PC-3 (cell line): Measurements from ENCODE around the gene KIAA2012. TPM values are rescaled to one million over a fixed set of nuclear protein-coding genes. Genes with fewer than 3 reads are reported as not detected.

Experiments
- ATAC-seq: fragments of 200-7000 bp; cut with Tn5 transposase; 2 replicates; pipeline ENCODE4 v1.9.1; 2020; ENCODE audit warnings: mild to moderate bottlenecking, moderate library complexity
- BruUV-seq: library from RNA; stranded (reverse); fragments of 400-500 nt; replicated peaks from 2 replicates; lab custom pipeline; 2021; lab: Mats Ljungman, UMichigan
- CTCF ChIA-PET: fragments of 300-600 bp; sonication (Branson Sonifier 250); formaldehyde crosslinking; loops from one replicate; lab custom pipeline; 2022; ENCODE audit warnings: antibody characterized with exemption; lab: Charles Lee
- POLR2A ChIA-PET: fragments of 300-600 bp; sonication (Branson Sonifier 250); formaldehyde crosslinking; loops from one replicate; lab custom pipeline; 2022; ENCODE audit warnings: antibody characterized with exemption; ENCODE audit not compliant: unreplicated experiment; lab: Charles Lee
- DNase-seq: peaks from one replicate; pipeline ENCODE4 v3.0.0-alpha.2; 2015
- H2AFZ ChIP-seq: fragments of 300-600 bp; sonication (generic); 2 replicates; pipeline ENCODE4 v1.6.0; 2016; ENCODE audit warnings: antibody characterized with exemption, low read length
- H3F3A ChIP-seq: fragments of 300-600 bp; sonication (generic); one replicate; pipeline ENCODE4 v1.6.0; 2017; ENCODE audit warnings: antibody characterized with exemption, low read length, control low read depth, mild to moderate bottlenecking; ENCODE audit not compliant: unreplicated experiment
- H3K27ac ChIP-seq: fragments of 300-600 bp; sonication (generic); 2 replicates; pipeline ENCODE4 v1.5.1; 2016; ENCODE audit warnings: mild to moderate bottlenecking, low read length
- H3K27me3 ChIP-seq: fragments of 300-600 bp; sonication (generic); 2 replicates; pipeline ENCODE4 v1.6.1; 2016; ENCODE audit warnings: low read length, mixed read lengths
- H3K36me3 ChIP-seq: fragments of 300-600 bp; sonication (generic); 2 replicates; pipeline ENCODE4 v1.6.1; 2016; ENCODE audit warnings: low read depth, mixed run types, low read length, mixed read lengths
- H3K4me1 ChIP-seq: fragments of 300-600 bp; sonication (generic); 2 replicates; pipeline ENCODE4 v1.5.1; 2016; ENCODE audit warnings: low read length; ENCODE audit not compliant: insufficient read depth
- H3K4me2 ChIP-seq: fragments of 300-600 bp; sonication (generic); 2 replicates; pipeline ENCODE4 v1.6.0; 2016; ENCODE audit warnings: low read length
- H3K4me3 ChIP-seq: fragments of 300-600 bp; sonication (generic); 2 replicates; pipeline ENCODE4 v1.5.1; 2016; ENCODE audit warnings: mild to moderate bottlenecking, low read length, mixed read lengths
- H3K79me2 ChIP-seq: fragments of 300-600 bp; sonication (generic); 2 replicates; pipeline ENCODE4 v1.6.1; 2017; ENCODE audit warnings: low read length, mixed read lengths
- H3K9ac ChIP-seq: fragments of 300-600 bp; sonication (generic); 2 replicates; pipeline ENCODE4 v1.6.0; 2016; ENCODE audit warnings: mild to moderate bottlenecking, low read length
- H3K9me2 ChIP-seq: fragments of 300-600 bp; sonication (generic); replicated peaks from 2 replicates; pipeline ENCODE4 v1.6.1; 2016; ENCODE audit warnings: mixed run types, low read length, mixed read lengths
- H3K9me3 ChIP-seq: fragments of 300-600 bp; sonication (generic); 2 replicates; pipeline ENCODE4 v1.6.1; 2016; ENCODE audit warnings: low read length, mixed read lengths
- H4K20me1 ChIP-seq: fragments of 300-600 bp; sonication (generic); 2 replicates; pipeline ENCODE4 v1.6.1; 2016; ENCODE audit warnings: low read length, mixed read lengths
- CTCF ChIP-seq: fragments of 300-600 bp; sonication (generic); conservative IDR thresholded peaks from 2 replicates; pipeline ENCODE4 v1.5.1; 2017; ENCODE audit warnings: antibody characterized with exemption, low read depth, mild to moderate bottlenecking, low read length
- EZH2 ChIP-seq: fragments of 300-600 bp; sonication (generic); IDR thresholded peaks from one replicate; pipeline ENCODE4 v1.6.1; 2017; ENCODE audit warnings: antibody characterized with exemption, mild to moderate bottlenecking, low read length; ENCODE audit not compliant: unreplicated experiment
- EZH2phosphoT487 ChIP-seq: fragments of 300-600 bp; sonication (generic); IDR thresholded peaks from 2 replicates; pipeline ENCODE4 v1.6.1; 2018; ENCODE audit warnings: mild to moderate bottlenecking, antibody characterized with exemption, low read length, borderline replicate concordance
- intact Hi-C: fragments of 100-400 bp; cut with micrococcal nuclease; formaldehyde crosslinking; loops from 2 replicates; pipeline ENCODE4 v1.9.0; 2023
- total RNA-seq: library from RNA; depleted of rRNA; stranded (reverse); fragments of >200 nt; gene quantifications from 2 replicates; pipeline ENCODE4 v1.2.3, GENCODE V29; 2014

Gene KIAA2012
- total RNA-seq, 1 experiment from 2014 or later = not detected

DNA sequence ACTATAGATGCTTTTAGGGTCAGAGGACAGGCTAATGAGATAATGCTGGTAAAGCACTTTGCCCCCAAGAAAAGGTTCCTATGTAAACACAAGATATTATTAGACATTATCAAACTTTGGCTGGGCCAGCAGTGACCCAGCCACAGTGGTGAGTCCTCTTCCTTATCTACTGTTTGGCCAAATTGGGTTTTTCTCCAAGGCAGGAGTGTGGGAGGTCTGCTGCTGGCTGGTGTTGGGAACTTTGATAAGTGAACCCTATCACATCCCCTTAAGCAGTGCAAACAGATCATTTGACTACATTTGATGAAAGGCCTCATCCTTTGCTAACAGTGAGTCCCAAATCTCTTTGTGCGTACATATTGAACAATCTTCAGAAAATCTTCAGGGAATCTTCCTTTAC lies 23.2 kb upstream of the KIAA2012 start:
- Histone ChIP-seq H3K36me3 (no peaks in the 10 kb centered on the region), H3K9ac (no peak overlapping the region), H3F3A (no peaks in the 10 kb centered on the region), H3K4me3 (no peak overlapping the region), H4K20me1 (no peaks in the 10 kb centered on the region), H3K27me3 (peaks cover 16% of the 10 kb centered on the region; the same call in 1 of the 2 replicates), H3K9me3 (no peaks in the 10 kb centered on the region), H3K4me2 (no peak overlapping the region), H3K27ac (no peak overlapping the region), H2AFZ (no peak overlapping the region), H3K4me1 (no peaks in the 10 kb centered on the region), H3K79me2 (no peaks in the 10 kb centered on the region), H3K9me2 (no peaks in the 10 kb centered on the region)
- intact Hi-C loops = loop anchor here (10.0 kb wide), 1 partner anchor 85 kb away; no protein-coding TSS in a partner anchor
- ChIA-PET POLR2A (no interaction called here), CTCF (no interaction called here)
- BruUV-seq = no TSS peak
- no peak for TF ChIP-seq EZH2phosphoT487
- DNase-seq (no peak), ATAC-seq (no peak)

- POLR2A ChIA-PET = no interaction called here
- no peak overlapping the region for H3K27ac ChIP-seq
- CTCF ChIA-PET = no interaction called here
- H3F3A ChIP-seq = no peaks in the 10 kb centered on the region
- no peaks in the 10 kb centered on the region for H4K20me1 ChIP-seq
- intact Hi-C loops = loop anchor here (10.0 kb wide), 1 partner anchor 86 kb away; no protein-coding TSS in a partner anchor
- no peak overlapping the region for H3K4me2 ChIP-seq
- H2AFZ ChIP-seq = no peak overlapping the region
- BruUV-seq = no TSS peak
- TF ChIP-seq EZH2phosphoT487 = no peak
- no peak for TF ChIP-seq CTCF
- no peak for TF ChIP-seq EZH2
- ATAC-seq = no peak
- no peak overlapping the region for H3K9ac ChIP-seq
- H3K79me2 ChIP-seq = no peaks in the 10 kb centered on the region
- H3K27me3 ChIP-seq = peaks cover 18% of the 10 kb centered on the region; the same call in 1 of the 2 replicates
- no peak overlapping the region for H3K4me3 ChIP-seq
- H3K9me3 ChIP-seq = no peaks in the 10 kb centered on the region
- no peaks in the 10 kb centered on the region for H3K4me1 ChIP-seq
- H3K9me2 ChIP-seq = no peaks in the 10 kb centered on the region
- no peak for DNase-seq
- no peaks in the 10 kb centered on the region for H3K36me3 ChIP-seq
Measured at GRCh38 chr2:202050652-202051051, 22.4 kb upstream of the KIAA2012 start.

DNA sequence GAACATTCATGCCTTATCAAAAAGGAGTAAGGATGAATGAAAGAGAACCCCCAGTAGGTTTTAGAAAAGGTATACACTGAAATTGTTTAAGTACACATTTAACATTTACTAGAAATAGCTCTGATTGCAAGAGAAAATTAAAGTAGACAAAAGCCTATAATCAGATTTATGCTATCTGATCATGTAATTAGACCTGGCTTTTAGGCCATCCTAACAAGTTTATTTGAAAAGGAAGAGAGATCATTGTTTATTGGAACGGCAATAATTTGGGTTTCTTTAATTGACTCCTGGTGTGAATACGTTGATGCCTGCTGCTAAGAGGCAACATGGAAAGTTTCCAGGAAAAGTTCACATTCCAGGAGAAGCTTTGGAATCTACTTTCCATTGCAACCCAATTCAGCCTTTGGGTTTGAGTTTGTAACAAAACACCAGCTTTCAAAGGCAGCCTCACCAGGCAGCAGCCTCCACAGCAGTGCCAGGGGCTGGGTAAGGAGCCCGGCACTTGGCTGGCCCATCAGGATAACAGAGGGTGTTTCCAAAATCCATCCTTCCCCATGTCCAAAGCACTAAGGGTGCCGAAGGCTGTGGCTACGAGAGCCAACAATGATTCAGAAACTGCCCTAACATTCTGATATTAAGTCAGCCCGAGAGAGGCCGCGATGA lies 21.4 kb upstream of the KIAA2012 start:
- CTCF ChIA-PET = no interaction called here
- POLR2A ChIA-PET = no interaction called here
- no peak for ATAC-seq
- H3K79me2 ChIP-seq = no peaks in the 10 kb centered on the region
- intact Hi-C loops = loop anchor here (10.0 kb wide), 1 partner anchor 87 kb away; no protein-coding TSS in a partner anchor
- H4K20me1 ChIP-seq = no peaks in the 10 kb centered on the region
- no peaks in the 10 kb centered on the region for H3K4me1 ChIP-seq
- no peaks in the 10 kb centered on the region for H3K9me3 ChIP-seq
- no peak overlapping the region for H3K9ac ChIP-seq
- H3K4me2 ChIP-seq = no peak overlapping the region
- no peaks in the 10 kb centered on the region for H3K36me3 ChIP-seq
- TF ChIP-seq CTCF (no peak), EZH2phosphoT487 (no peak), EZH2 (no peak)
- BruUV-seq = no TSS peak
- peaks cover 18% of the 10 kb centered on the region; the same call in 1 of the 2 replicates for H3K27me3 ChIP-seq
- H3K4me3 ChIP-seq = no peak overlapping the region
- H3F3A ChIP-seq = no peaks in the 10 kb centered on the region
- H3K9me2 ChIP-seq = no peaks in the 10 kb centered on the region
- no peak overlapping the region for H3K27ac ChIP-seq
- H2AFZ ChIP-seq = no peak overlapping the region
- no peak for DNase-seq
